D721Med (cell line): Measurements from ENCODE around the gene GOLGA8S.
"Not testable (repeated sequence)": the region's sequence is repeated elsewhere in the genome, so short reads cannot be mapped to it uniquely, and the experiment has no call there.

Source experiments
- DNase-seq: peaks from one replicate; pipeline ENCODE4 v3.0.0; 2011; ENCODE audit warnings: low spot score; ENCODE audit not compliant: insufficient read length
- FAIRE-seq: peaks from 2 replicates; lab custom pipeline; 2011; peaks lifted over from hg19 to GRCh38; lab: Jason Lieb, UNC
- TF ChIP-seq, protein P1 (sequence below): IDR thresholded peaks from 2 replicates; pipeline ENCODE4 v1.5.1; 2012; ENCODE audit warnings: mild to moderate bottlenecking, control low read depth; ENCODE audit not compliant: insufficient read depth; ENCODE audit errors: missing control alignments

The GOLGA8S gene

GRCh38 chr15:23401627-23402026 is 47.1 kb downstream of the GOLGA8S start:
- DNase-seq (no peak), FAIRE-seq (no peak)
- TF ChIP-seq, protein P1, sequence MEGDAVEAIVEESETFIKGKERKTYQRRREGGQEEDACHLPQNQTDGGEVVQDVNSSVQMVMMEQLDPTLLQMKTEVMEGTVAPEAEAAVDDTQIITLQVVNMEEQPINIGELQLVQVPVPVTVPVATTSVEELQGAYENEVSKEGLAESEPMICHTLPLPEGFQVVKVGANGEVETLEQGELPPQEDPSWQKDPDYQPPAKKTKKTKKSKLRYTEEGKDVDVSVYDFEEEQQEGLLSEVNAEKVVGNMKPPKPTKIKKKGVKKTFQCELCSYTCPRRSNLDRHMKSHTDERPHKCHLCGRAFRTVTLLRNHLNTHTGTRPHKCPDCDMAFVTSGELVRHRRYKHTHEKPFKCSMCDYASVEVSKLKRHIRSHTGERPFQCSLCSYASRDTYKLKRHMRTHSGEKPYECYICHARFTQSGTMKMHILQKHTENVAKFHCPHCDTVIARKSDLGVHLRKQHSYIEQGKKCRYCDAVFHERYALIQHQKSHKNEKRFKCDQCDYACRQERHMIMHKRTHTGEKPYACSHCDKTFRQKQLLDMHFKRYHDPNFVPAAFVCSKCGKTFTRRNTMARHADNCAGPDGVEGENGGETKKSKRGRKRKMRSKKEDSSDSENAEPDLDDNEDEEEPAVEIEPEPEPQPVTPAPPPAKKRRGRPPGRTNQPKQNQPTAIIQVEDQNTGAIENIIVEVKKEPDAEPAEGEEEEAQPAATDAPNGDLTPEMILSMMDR: no peak

DNA sequence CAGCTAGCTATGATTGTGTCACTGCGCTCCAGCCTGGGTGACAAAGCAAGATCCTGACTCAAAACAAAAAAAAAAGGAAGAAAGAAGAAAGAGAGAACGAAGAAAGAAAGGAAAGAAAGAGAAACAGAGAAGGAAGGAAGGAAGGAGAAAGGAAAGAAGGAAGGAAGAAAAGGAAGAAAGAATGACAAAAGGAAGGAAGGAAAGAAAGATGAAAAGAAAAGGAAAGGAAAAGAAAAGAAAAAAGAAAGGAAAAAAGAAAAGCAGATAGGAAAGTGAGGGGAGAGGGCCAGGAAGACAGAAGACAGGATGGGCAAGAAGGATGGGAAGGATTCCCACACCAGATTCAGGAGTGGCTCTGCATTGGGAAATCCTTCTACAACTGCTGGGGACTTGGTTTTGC is 47.6 kb downstream of the GOLGA8S start:
- no peak for DNase-seq
- no peak for FAIRE-seq
- TF ChIP-seq, protein P1: no peak

GRCh38 chr15:23402544-23402943 is 48.0 kb downstream of the GOLGA8S start:
- DNase-seq (no peak), FAIRE-seq (no peak)
- TF ChIP-seq, protein P1: no peak

DNA sequence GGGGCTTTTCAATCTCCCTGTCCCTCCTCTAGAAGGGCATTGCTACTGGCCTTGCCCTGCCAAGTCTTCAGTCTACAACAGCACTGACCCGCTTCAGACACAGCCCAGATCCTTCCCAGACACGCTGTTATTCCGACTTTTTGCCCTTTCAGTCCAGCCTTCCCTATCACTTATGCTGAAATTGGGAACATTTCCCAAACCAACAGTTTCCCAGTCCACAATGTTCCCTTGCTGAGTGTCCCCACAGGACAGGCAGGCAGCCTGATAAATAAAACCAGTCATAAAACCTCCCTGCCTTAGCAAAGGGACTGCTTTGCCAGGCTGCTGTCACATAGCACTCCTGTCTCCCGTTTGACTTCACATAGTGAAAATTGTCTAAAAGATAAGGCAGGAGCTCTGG is 49.0 kb downstream of the GOLGA8S start:
- TF ChIP-seq, protein P1: no peak
- no peak for FAIRE-seq
- DNase-seq: no peak

DNA sequence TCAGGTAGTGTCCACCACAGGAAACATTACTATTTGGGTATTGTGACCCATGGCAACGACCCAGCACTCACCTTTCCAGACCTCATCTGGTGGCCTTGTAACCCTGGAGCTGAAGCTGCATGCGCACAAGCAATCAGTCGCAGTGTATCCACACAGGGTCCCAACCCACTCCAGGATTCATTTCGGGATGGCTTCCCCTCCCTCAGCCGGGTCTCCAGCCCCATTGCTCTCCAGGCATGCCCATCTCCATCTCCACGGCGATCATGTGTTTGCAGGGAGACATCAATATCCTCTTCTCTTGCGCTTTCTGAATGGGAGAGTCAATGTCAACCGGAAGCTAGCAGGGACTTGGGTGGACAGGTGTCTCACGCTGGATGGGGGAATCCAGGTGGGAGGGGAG is 57.3 kb downstream of the GOLGA8S start:
- DNase-seq: no peak
- TF ChIP-seq, protein P1: no peak
- no peak for FAIRE-seq

- not testable (repeated sequence) for DNase-seq, FAIRE-seq
These were observed 58.5 kb downstream of the GOLGA8S start for GRCh38 chr15:23412881-23413600.
